ENCODE measurements around the gene STPG3. TPM values are rescaled to one million over a fixed set of nuclear protein-coding genes. Genes with fewer than 3 reads are reported as not detected.

STPG3 gene
- total and polyA plus RNA-seq, 2 of the 8 experiments (the other 6 are each of a cell fraction or from before 2014, with no cell fraction given) = not detected

DNA sequence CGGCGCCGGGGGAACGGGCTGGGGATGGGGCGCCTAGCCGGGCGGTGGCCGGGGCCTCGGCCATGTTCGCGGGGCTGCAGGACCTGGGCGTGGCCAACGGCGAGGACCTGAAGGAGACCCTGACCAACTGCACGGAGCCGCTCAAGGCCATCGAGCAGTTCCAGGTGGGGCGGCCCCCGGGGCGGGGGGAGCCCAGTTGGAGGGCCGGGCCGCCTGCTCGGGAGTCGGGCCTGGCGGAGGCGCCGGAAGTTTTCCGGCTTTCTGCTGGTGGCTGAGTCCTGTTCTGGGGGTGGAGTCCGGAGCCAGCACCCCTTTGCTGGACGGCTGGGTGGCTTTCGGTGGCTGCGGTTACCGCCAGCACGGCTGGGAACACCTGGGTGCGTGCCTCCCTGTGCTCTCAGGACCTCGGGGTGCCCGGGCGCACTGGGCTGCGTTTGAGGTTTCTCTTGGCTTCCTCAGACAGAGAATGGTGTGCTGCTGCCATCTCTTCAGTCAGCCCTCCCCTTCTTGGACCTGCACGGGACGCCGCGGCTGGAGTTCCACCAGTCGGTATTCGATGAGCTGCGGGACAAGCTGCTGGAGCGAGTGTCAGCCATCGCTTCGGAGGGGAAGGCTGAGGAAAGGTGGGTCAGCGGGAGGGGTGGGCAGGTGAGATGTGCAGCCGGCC lies 4.5 kb downstream of the STPG3 start (continued):
- TF ChIP-seq, protein P1, sequence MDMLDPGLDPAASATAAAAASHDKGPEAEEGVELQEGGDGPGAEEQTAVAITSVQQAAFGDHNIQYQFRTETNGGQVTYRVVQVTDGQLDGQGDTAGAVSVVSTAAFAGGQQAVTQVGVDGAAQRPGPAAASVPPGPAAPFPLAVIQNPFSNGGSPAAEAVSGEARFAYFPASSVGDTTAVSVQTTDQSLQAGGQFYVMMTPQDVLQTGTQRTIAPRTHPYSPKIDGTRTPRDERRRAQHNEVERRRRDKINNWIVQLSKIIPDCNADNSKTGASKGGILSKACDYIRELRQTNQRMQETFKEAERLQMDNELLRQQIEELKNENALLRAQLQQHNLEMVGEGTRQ (IDR thresholded peaks at IDR 0.05; ENCODE audit: low read length) = no peak
- TF ChIP-seq TAF7 (optimal IDR thresholded peaks at IDR 0.05; ENCODE audit: borderline replicate concordance, low read depth, low read length) (no peak), KDM5A (IDR thresholded peaks at IDR 0.05; ENCODE audit: low read length) (peak; percentile 48), CHD1 (IDR thresholded peaks at IDR 0.05; ENCODE audit: low read depth, low read length) (no peak), BCL11A (IDR thresholded peaks at IDR 0.05; ENCODE audit: low read depth in 2 of 2, low read length in 2 of 2) (no peak), SIX5 (IDR thresholded peaks at IDR 0.05; ENCODE audit: low read depth, low read length) (no peak), SUZ12 (IDR thresholded peaks at IDR 0.05; ENCODE audit: low read length) (no peak), CBX8 (IDR thresholded peaks at IDR 0.05; ENCODE audit: borderline replicate concordance, low read depth, low read length) (no peak), BACH1 (IDR thresholded peaks at IDR 0.05; ENCODE audit: low read length) (no peak), EZH2 (IDR thresholded peaks at IDR 0.05; ENCODE audit: low read depth, low read length, severe bottlenecking) (no peak), NRF1 (IDR thresholded peaks at IDR 0.05; ENCODE audit: low read depth, low read length) (no peak), TAF1 (IDR thresholded peaks at IDR 0.05; ENCODE audit: low read depth, low read length) (no peak), POLR2AphosphoS5 (IDR thresholded peaks at IDR 0.05; ENCODE audit: low read depth, low read length) (no peak), SAP30 (IDR thresholded peaks at IDR 0.05; ENCODE audit: insufficient read depth, insufficient replicate concordance, low read length) (peak; percentile 43), KDM4A (IDR thresholded peaks at IDR 0.05; ENCODE audit: low read depth, low read length, severe bottlenecking) (peak; percentile 84)
- TF ChIP-seq, protein P2, sequence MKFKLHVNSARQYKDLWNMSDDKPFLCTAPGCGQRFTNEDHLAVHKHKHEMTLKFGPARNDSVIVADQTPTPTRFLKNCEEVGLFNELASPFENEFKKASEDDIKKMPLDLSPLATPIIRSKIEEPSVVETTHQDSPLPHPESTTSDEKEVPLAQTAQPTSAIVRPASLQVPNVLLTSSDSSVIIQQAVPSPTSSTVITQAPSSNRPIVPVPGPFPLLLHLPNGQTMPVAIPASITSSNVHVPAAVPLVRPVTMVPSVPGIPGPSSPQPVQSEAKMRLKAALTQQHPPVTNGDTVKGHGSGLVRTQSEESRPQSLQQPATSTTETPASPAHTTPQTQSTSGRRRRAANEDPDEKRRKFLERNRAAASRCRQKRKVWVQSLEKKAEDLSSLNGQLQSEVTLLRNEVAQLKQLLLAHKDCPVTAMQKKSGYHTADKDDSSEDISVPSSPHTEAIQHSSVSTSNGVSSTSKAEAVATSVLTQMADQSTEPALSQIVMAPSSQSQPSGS (IDR thresholded peaks at IDR 0.05; ENCODE audit: low read length) = no peak

Data from H1 (cell line).